Islet of Langerhans (tissue), 1 donor: Measurements from ENCODE around the gene GABBR2.
"Not testable (repeated sequence)": the region's sequence is repeated elsewhere in the genome, so short reads cannot be mapped to it uniquely, and the experiment has no call there.

Experiments
- FAIRE-seq: peaks from one replicate; lab custom pipeline; 2011; peaks lifted over from hg19 to GRCh38; lab: Jason Lieb, UNC

GABBR2 gene

GRCh38 chr9:98684816-98685215 is 23.9 kb downstream of the GABBR2 start:
- FAIRE-seq = not testable (repeated sequence)

- FAIRE-seq = no peak
Observed at GRCh38 chr9:98678244-98678842, 30.4 kb downstream of the GABBR2 start.

- no peak for FAIRE-seq
Observed at GRCh38 chr9:98673681-98674080, 35.1 kb downstream of the GABBR2 start.

DNA sequence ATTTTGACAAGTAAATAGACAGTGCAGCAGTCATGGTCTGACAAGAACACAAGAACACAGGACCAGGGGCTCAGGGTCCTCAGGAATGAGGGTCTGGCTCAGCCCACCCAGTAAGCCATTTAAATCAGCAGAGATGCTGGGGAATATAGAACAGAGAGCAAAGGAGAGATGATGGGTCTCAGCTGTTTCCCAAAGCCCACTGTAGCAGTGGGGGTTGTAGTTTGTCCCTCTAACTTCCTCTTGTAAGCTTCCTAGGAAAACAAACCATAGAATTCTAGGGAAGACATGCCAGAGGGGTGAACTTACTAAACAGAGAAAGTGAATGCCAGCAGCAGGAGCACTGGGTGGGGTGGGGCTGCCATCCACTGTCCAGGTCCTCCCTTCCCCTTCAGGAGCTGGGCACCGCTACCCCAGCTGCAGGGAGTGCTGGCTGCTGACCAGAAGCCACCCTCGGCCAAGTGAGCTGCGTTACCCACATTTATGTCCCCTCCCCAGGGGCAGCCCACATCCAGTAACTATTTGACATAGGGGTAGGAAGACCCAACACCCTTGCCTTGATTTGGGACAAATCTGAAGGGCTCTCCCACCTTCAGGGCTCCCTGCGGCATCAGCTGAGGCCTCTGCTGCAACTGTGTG is 41.6 kb downstream of the GABBR2 start:
- FAIRE-seq = no peak

- FAIRE-seq = no peak
Observed at GRCh38 chr9:98665501-98665900, 43.2 kb downstream of the GABBR2 start.

- FAIRE-seq = no peak
Observed at GRCh38 chr9:98660541-98660940, 48.2 kb downstream of the GABBR2 start.

DNA sequence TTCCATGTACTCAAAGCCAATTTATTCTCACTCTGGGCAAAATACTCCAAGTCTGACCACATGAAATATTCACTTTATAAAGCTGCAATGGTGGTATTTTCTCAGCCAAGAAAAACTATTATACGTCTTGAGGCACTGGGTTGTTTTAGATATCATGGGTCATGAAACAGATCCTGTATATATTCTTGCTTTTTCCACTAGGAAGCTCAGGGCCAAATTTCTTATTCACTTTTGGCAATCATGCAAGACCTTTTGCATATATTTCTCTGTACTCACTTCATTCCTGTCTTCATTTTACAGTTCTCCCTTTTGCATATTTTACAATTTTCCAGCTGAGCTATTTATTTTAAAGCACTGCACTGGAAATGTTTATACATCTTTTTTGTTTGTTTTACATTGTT is 49.8 kb downstream of the GABBR2 start:
- FAIRE-seq = no peak

- FAIRE-seq = no peak
Observed at GRCh38 chr9:98657897-98658296, 50.8 kb downstream of the GABBR2 start.

- FAIRE-seq = no peak
Observed at GRCh38 chr9:98656511-98656910, 52.2 kb downstream of the GABBR2 start.

DNA sequence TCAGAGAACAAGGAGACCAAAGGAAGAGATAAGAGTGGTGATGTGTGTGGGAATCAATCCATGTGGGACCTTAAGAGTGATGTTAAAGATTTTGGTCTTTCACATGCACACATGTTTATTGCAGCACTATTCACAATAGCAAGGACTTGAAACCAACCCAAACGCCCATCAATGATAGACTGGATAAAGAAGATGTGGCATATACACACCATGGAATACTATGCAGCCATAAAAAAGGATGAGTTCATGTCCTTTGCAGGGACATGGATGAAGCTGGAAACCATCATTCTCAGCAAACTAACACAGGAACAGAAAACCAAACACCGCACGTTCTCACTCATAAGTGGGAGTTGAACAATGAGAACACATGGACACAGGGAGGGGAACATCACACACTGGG is 53.3 kb downstream of the GABBR2 start:
- not testable (repeated sequence) for FAIRE-seq

- FAIRE-seq = no peak
Observed at GRCh38 chr9:98654247-98654646, 54.5 kb downstream of the GABBR2 start.

DNA sequence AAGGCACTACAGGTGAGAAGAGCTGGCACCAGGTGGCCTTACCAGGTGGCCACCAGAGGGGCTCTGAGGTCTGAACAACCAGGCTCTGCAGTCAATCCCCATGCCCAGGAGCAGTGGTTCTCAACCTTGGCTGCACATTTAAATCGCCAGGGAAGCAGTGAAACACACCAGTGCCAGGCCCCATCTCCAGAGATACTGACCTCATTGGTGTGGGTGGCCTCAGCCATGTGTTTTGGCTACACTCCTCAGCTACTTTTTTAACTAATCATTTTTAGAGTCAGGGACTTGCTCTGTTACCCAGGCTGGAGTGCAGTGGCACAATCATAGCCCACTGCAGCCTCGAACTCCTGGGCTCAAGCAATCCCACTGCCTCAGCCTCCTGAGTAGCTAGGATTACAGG is 56.0 kb downstream of the GABBR2 start:
- no peak for FAIRE-seq

DNA sequence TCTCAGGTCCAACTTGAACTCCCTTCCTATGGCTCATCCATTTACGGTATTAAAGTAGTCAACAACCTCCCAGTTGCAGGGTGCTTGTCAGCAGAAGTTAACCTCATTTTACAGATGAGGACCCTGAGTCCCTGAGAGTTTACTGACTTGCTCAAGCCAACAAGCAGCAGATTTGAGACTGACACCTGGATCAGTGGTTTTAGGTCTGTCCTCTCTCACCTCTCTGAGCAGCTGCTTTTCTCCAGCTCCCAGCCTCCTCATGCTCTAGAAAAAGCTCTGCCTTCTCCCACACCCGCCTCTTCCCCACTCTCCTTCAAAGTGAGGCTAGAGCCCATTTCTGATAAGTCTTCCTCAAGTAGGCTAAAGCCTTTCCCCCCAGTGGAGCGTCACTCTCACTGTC is 56.4 kb downstream of the GABBR2 start:
- FAIRE-seq = no peak

DNA sequence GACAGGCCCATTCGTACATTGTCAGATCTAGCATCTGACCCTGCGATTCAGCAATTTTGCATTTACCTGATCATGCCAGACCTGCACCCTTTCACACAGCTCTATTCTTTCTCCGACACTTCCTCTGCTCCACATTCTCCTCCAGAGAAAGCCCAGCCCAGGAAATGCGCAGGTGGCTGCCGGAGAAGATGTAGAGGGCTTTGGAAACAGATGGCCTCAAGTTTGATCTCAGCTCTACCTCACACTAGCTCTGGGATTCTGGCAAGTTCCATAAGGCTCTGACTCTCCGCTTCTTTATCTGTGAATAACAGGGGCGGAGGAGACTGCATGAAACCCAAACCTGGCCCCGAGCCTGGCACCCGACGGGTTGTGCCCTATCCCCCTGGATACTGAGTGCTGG is 61.5 kb downstream of the GABBR2 start:
- no peak for FAIRE-seq

DNA sequence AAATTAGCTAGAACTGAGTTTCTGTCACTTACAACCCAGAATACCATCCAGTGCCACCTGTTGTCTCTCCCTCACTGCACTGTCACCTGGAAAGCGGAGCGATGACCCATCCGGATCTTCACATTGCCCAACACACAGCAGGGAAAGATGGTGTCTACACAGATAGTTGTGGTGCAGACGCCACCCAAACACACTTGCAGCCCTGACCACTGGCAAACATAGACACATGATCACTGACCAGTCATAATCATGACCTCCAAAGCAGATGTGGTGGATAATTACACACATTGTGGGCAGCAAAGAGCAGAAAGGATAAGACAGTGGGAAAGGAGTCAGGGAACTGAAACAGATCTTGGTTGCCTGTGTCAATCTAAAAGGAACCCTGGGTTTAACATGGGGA is 64.7 kb downstream of the GABBR2 start:
- FAIRE-seq = no peak

DNA sequence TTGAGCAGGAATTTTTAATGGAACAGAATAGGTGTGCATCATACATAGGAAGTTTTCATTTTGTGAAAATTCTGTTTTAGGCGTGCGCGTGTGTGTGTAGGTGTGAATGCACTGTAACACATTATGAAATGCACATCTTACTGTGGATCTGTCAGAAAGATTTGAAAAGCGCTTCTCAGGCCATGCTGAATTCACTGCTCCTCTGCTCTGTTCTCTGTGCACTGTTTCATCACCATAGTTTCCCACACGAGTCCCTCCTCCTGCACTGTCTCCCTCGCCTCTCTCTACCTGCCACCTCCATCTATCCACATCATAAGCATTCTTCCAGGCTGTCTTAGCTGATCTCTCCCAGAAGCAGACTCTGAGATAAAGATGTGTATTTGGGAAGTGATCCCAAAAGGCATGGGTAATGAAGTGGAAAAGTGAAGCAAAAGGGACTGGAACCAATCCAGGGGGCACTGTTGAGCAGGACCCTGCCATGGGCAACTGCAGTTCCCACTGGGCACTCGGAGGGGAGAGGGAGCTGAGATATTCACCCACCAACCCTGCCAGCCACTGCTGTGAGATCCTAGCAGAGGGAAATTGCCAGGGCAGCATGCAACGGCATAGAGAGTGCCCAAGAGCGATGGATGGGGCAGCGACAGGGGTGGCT is 65.9 kb downstream of the GABBR2 start:
- no peak for FAIRE-seq

GRCh38 chr9:98641695-98642094 is 67.0 kb downstream of the GABBR2 start:
- FAIRE-seq = no peak

- no peak for FAIRE-seq
Observed at GRCh38 chr9:98640394-98640793, 68.3 kb downstream of the GABBR2 start.

DNA sequence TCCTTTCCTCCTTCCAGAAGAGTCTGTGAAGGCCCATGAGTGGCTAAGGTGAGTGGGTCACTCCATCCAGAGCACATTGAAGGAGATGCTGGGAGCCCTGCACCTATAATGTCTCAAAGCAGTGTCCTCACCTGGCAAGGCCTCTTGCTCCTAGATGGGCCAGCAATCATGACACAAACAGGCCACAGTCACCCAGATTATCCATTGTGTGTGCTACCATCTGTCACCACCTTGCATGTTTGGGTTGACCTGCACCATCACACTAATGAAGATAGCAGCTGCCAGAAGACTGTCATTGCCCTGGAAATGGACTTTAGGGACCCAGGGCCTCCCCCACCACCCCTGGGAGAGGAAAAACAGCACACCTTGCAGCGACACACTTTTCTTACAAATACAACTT is 69.6 kb downstream of the GABBR2 start:
- FAIRE-seq = no peak

DNA sequence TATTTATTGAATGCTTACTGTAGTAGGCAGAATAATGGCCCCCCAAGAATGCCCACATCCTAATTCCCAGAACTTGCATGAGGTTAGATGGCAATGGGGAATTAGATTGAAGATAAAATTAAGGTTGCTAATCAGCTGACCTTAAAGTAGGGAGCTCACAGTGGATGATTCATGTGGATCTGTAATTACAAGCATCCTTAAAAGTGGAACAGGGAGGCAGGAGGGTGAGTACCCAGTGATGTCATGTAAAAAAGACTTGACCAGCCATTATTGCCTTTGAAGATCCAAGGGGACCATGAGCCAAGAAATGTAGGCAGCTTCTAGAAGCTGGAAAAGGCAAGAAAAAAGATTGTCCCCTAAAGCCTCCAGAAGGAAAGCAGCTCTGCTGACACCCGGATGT is 71.4 kb downstream of the GABBR2 start:
- FAIRE-seq = no peak

- FAIRE-seq = no peak
Observed at GRCh38 chr9:98635374-98635773, 73.4 kb downstream of the GABBR2 start.

- FAIRE-seq = no peak
Observed at GRCh38 chr9:98634685-98635336, 73.9 kb downstream of the GABBR2 start.

- FAIRE-seq = no peak
Observed at GRCh38 chr9:98632839-98633238, 75.9 kb downstream of the GABBR2 start.
